ENCODE results near the gene PAIP1.
A peak's percentile ranks its signal among the peaks of the same experiment; 100 is the strongest.
"Not testable (repeated sequence)": the region's sequence is repeated elsewhere in the genome, so short reads cannot be mapped to it uniquely, and the experiment has no call there.

The PAIP1 gene

DNA sequence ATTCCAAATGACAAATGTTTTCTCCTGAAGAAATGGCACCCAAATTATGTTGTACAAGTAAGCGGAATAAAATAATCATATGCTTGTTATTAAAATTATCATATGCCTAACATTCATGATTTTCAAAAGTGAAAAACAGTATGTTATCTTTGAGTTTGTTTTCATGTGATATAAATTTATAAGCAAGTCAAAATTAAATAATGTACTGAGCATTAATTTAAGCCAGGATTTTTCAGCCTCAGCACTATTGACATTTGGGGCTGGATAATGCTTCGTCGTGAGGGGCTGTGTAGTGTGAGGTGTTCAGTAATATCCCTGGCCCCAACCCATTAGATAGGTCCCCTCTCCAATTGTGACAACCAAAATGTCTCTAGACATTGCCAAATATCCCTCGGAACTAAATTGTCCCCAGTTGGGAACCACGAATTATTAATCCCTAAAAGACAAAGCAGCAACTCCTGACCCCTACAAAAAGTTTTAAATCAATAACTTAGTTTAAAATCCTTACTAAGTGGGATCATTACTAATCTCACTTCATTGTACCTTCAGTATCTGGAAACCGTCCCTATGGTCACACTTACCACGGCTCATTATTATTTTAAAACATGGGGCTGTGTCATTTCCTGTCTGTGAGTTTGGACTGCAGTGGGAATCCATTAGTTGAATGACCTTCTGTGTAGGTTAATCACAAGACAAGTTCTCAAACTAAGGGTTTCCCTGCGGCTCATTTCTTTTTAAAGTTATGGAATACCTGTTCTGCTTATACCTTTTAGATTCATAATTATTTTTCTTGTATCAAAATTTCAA lies 44.8 kb upstream of the PAIP1 start:
- CTCF ChIA-PET, result interaction anchor here (1.4 to 2.6 kb wide), 4 partner anchors 8 to 49 kb away, joined by 3 to 7 read pairs (median 6); no protein-coding TSS in a partner anchor
- peak; percentile 46 for DNase-seq (ENCODE audit: extremely low spot score)
- POLR2A ChIA-PET, result no interaction called here
- TF ChIP-seq, protein P1, sequence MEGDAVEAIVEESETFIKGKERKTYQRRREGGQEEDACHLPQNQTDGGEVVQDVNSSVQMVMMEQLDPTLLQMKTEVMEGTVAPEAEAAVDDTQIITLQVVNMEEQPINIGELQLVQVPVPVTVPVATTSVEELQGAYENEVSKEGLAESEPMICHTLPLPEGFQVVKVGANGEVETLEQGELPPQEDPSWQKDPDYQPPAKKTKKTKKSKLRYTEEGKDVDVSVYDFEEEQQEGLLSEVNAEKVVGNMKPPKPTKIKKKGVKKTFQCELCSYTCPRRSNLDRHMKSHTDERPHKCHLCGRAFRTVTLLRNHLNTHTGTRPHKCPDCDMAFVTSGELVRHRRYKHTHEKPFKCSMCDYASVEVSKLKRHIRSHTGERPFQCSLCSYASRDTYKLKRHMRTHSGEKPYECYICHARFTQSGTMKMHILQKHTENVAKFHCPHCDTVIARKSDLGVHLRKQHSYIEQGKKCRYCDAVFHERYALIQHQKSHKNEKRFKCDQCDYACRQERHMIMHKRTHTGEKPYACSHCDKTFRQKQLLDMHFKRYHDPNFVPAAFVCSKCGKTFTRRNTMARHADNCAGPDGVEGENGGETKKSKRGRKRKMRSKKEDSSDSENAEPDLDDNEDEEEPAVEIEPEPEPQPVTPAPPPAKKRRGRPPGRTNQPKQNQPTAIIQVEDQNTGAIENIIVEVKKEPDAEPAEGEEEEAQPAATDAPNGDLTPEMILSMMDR (IDR thresholded peaks at IDR 0.05; ENCODE audit: control extremely low read depth, extremely low read depth, low read depth, missing control alignments), result no peak

DNA sequence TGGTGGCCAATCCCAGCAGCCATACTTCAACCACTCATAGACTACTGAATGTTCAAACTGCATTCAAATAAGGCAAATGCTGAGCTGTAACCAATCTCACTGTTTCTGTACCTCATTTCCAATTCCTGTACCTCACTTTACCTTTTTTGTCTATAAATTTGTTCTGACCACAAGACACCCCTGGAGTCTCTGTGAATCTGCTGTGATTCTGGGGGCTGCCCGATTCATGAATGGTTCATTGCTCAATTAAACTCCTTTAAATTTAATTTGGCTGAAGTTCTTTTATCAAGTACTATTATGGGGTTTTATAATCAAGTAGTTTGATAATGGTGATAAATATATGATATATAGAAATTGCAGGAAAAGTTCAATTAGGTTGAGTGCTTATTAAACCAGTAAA lies 42.0 kb upstream of the PAIP1 start:
- DNase-seq (ENCODE audit: extremely low spot score); POLR2A ChIA-PET: not testable (repeated sequence)
- CTCF ChIA-PET, result interaction anchor here (1.2 to 2.6 kb wide), 3 partner anchors 13 to 210 kb away, joined by 3 to 7 read pairs (median 5); no protein-coding TSS in a partner anchor

DNA sequence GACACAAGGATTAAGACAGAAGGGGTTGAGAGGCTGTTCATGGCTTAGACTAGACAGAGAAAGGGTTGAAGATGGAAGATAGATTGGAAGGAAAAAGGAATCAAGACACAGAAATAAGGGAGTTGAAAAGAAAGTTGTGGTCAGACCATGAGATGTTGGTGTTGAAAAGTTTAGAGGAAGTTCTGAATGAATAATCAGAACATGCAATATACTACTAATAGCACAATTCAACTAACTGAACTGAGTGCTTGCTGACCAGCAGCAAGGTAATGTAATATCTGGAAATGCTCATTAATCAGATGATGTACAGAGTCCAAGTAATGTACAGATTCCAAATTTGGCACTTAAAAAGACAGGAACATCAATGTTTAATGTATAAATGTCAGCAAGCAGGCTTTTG lies 35.5 kb upstream of the PAIP1 start:
- no peak for DNase-seq (ENCODE audit: extremely low spot score)
- POLR2A ChIA-PET, result no interaction called here
- CTCF ChIA-PET, result interaction anchor here (0.6 kb wide), 1 partner anchor 32 kb away, joined by 3 read pairs; no protein-coding TSS in a partner anchor
- TF ChIP-seq, protein P1 (IDR thresholded peaks at IDR 0.05; ENCODE audit: control extremely low read depth, extremely low read depth, low read depth, missing control alignments), result no peak

DNA sequence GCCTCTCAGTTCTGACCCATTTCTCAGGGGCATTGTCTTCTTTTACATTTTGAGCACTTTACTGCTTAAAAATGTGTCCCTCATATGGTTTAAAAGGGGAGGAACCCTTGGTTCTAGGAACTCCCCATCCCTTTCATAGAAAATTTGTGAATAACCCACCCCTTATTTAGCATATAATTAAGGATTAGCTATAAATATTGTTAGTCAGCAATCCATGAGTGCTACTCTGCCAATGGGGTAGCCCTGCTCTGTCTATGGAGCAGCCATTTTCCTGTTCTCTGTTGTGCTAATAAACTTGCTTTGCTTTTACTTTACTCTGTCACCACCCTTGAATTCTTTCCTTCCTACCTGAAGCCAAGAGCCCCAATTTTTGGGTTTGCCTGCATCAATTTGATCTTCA lies 33.8 kb upstream of the PAIP1 start:
- ChIA-PET POLR2A (no interaction called here), CTCF (interaction anchor here (1.0 to 1.5 kb wide), 4 partner anchors 9 to 107 kb away, joined by 4 to 6 read pairs (median 4); partner anchors contain the start of gene TMEM267)
- TF ChIP-seq, protein P1 (IDR thresholded peaks at IDR 0.05; ENCODE audit: control extremely low read depth, extremely low read depth, low read depth, missing control alignments), result no peak
- DNase-seq (ENCODE audit: extremely low spot score), result no peak

DNA sequence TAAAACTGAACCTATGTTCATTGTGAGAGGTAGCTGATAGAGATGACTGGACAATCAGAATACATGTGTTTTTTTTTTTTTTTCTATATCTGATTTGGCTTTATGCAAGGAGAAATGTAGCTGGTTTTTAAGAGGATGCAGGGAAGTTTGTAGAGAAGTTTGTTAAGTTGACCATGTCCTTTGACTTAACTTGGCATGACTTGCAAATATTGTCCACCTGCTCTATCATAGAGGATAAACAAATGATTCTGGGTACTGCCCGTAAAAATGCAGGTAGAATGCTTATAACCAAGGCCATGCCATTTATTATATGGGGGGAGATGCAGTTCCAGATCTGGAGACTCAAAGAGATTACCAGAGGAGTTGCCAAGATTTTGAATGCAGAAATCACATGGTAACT lies 32.4 kb upstream of the PAIP1 start:
- CTCF ChIA-PET, result interaction anchor here (0.9 to 1.5 kb wide), 4 partner anchors 8 to 42 kb away, joined by 3 to 4 read pairs (median 4); no protein-coding TSS in a partner anchor
- TF ChIP-seq, protein P1 (IDR thresholded peaks at IDR 0.05; ENCODE audit: control extremely low read depth, extremely low read depth, low read depth, missing control alignments), result no peak
- DNase-seq (ENCODE audit: extremely low spot score), result no peak
- POLR2A ChIA-PET, result no interaction called here

DNA sequence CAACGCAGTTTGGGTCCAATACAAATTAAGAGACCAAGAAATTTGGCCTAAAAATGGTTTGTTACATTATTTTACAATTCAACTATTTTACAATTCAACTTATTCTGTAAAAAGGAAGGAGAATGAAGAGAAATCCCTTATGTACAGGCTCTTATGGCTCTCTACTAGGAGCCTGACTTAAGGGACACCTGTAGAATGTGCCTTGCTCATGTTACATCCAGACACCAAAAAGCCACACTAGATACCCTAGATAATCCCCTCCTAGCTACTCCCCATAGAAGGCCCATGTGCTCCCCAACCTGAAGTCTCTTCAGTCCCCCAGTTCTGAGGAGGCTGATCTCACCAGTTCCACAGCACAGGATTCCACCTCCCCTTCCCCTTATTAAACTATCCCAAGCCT lies 32.0 kb upstream of the PAIP1 start:
- ChIA-PET CTCF (interaction anchor here (0.9 to 1.4 kb wide), 3 partner anchors 9 to 13 kb away, joined by 3 to 4 read pairs (median 3); no protein-coding TSS in a partner anchor), POLR2A (no interaction called here)
- DNase-seq (ENCODE audit: extremely low spot score), result no peak
- TF ChIP-seq, protein P1 (IDR thresholded peaks at IDR 0.05; ENCODE audit: control extremely low read depth, extremely low read depth, low read depth, missing control alignments), result no peak

DNA sequence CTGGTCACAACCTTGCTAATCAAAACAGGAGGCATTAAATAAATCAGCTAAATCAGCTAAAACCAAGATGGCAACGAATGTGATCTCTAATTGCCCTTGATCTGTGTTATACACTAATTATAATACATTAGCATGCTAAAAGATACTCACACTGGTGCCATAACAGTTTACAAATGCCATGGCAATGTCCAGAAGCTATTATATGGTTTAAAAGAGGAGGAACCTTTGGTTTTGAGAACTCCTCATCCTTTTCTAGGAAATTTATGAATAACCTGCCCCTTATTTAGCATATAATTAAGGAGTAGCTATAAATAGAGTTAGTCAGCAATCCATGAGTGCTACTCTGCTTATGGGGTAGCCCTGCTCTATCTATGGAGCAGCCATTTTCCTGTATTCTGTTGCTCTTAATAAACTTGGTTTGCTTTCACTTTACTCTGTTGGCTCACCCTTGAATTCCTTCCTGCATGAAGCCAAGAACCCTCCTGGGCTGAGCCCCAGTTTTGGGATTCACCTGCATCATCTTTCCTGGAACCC lies 27.4 kb upstream of the PAIP1 start:
- CTCF ChIA-PET, result interaction anchor here (1.0 kb wide), 1 partner anchor 17 kb away, joined by 4 read pairs; no protein-coding TSS in a partner anchor
- no peak for DNase-seq (ENCODE audit: extremely low spot score)
- POLR2A ChIA-PET, result no interaction called here
- TF ChIP-seq, protein P1 (IDR thresholded peaks at IDR 0.05; ENCODE audit: control extremely low read depth, extremely low read depth, low read depth, missing control alignments), result no peak
